PFSK-1 (cell line): ENCODE results near the gene ELAVL1.

ENCODE experiments used
- FOXP2 ChIP-seq: optimal IDR thresholded peaks from 2 replicates; pipeline ENCODE3; 2011; ENCODE audit warnings: borderline replicate concordance, control low read depth, inconsistent platforms; ENCODE audit not compliant: insufficient read depth; ENCODE audit errors: extremely low read length, extremely low read depth
- POLR2AphosphoS5 ChIP-seq: IDR thresholded peaks from 2 replicates; pipeline ENCODE4 v1.6.1; 2012; ENCODE audit warnings: low read depth, mild to moderate bottlenecking, control low read depth, low read length, moderate library complexity
- SIN3A ChIP-seq: IDR thresholded peaks from 2 replicates; pipeline ENCODE4 v1.6.1; 2012; ENCODE audit warnings: mild to moderate bottlenecking, low read length, moderate library complexity, borderline replicate concordance; ENCODE audit not compliant: insufficient read depth
- TAF1 ChIP-seq: IDR thresholded peaks from 2 replicates; pipeline ENCODE4 v1.6.1; 2012; ENCODE audit warnings: low read length, control low read depth, borderline replicate concordance; ENCODE audit not compliant: insufficient read depth
- TF ChIP-seq, protein P1 (sequence below), 2 experiments: IDR thresholded peaks; 2 replicates each; pipeline versions ENCODE4 v1.6.1 to v1.8.0; 2011 to 2012; ENCODE audit warnings: low read depth in 2 of 2, low read length in 2 of 2, control low read depth in 1 of 2, inconsistent platforms in 1 of 2, mild to moderate bottlenecking in 1 of 2, moderate library complexity in 1 of 2; ENCODE audit not compliant: insufficient read depth in 1 of 2

Gene ELAVL1

DNA sequence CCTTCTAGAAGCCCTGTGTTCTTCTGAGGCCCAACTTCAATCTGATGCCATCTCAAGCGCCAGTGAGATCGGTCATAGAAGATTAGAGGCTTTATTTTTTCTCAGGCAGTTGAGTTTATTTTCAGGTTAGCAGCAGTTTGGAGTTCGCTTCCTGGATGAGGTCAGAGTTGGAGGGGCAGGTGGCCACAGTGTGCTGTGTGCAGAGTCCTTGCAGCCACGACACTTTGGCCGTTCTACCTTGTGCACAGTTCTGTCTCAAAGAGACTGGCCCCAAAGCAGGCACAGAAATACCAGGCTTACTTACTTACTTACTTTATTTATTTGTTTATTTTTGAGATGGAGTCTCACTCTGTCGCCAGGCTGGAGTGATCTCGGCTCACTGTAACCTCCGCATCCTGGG, 15.9 kb upstream of the ELAVL1 start:
- no peak for TF ChIP-seq SIN3A
- TF ChIP-seq, protein P1, sequence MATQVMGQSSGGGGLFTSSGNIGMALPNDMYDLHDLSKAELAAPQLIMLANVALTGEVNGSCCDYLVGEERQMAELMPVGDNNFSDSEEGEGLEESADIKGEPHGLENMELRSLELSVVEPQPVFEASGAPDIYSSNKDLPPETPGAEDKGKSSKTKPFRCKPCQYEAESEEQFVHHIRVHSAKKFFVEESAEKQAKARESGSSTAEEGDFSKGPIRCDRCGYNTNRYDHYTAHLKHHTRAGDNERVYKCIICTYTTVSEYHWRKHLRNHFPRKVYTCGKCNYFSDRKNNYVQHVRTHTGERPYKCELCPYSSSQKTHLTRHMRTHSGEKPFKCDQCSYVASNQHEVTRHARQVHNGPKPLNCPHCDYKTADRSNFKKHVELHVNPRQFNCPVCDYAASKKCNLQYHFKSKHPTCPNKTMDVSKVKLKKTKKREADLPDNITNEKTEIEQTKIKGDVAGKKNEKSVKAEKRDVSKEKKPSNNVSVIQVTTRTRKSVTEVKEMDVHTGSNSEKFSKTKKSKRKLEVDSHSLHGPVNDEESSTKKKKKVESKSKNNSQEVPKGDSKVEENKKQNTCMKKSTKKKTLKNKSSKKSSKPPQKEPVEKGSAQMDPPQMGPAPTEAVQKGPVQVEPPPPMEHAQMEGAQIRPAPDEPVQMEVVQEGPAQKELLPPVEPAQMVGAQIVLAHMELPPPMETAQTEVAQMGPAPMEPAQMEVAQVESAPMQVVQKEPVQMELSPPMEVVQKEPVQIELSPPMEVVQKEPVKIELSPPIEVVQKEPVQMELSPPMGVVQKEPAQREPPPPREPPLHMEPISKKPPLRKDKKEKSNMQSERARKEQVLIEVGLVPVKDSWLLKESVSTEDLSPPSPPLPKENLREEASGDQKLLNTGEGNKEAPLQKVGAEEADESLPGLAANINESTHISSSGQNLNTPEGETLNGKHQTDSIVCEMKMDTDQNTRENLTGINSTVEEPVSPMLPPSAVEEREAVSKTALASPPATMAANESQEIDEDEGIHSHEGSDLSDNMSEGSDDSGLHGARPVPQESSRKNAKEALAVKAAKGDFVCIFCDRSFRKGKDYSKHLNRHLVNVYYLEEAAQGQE (IDR thresholded peaks at IDR 0.05; ENCODE audit: insufficient read depth in 1 of 2, low read depth in 2 of 2, low read length in 2 of 2), result no peak
- TF ChIP-seq FOXP2, result no peak

DNA sequence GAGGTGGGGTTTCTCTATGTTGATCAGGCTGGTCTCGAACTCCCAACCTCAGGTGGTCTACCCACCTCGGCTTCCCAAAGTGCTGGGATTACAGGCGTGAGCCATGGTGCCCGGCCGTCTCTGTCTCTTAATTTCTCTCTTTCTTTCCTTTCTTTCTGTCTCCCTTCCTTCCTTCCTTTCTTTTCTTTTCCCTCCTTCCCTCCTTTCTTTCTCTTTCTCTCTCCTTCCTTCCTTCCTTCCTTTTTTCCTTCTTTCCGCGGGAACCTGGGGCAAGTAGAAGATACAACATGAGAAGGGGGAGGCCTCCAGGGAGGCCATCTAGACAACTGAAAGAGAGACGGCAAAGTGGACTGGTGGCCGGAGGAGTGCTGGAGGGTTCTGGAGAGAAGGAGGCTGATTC, 15.2 kb upstream of the ELAVL1 start:
- no peak for TF ChIP-seq TAF1
- TF ChIP-seq POLR2AphosphoS5, result no peak
- no peak for TF ChIP-seq SIN3A
- TF ChIP-seq FOXP2, result no peak
- TF ChIP-seq, protein P1 (IDR thresholded peaks at IDR 0.05; ENCODE audit: insufficient read depth in 1 of 2, low read depth in 2 of 2, low read length in 2 of 2), result no peak

DNA sequence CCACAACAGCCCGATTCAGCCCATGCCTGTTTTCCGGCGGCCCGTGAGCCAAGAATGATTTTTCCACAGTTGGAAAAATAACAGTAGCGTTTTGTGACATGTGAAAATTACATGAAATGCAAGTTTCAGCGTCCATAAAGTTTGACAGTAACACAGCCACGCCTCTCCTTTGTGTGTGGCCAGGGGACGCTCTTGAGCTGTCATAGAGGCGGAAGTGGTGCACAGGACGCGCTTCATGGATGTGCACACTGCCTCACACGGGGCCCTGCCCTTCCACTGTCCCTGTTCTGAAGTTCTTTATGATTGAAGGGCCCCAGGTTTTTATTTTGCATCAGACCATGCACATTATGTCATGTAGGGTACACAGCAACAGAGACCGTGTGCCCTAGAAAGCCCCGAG, 12.4 kb upstream of the ELAVL1 start:
- TF ChIP-seq TAF1, result no peak
- TF ChIP-seq, protein P1 (IDR thresholded peaks at IDR 0.05; ENCODE audit: insufficient read depth in 1 of 2, low read depth in 2 of 2, low read length in 2 of 2), result no peak
- TF ChIP-seq FOXP2, result peak; percentile 44
- no peak for TF ChIP-seq POLR2AphosphoS5
- TF ChIP-seq SIN3A, result no peak

DNA sequence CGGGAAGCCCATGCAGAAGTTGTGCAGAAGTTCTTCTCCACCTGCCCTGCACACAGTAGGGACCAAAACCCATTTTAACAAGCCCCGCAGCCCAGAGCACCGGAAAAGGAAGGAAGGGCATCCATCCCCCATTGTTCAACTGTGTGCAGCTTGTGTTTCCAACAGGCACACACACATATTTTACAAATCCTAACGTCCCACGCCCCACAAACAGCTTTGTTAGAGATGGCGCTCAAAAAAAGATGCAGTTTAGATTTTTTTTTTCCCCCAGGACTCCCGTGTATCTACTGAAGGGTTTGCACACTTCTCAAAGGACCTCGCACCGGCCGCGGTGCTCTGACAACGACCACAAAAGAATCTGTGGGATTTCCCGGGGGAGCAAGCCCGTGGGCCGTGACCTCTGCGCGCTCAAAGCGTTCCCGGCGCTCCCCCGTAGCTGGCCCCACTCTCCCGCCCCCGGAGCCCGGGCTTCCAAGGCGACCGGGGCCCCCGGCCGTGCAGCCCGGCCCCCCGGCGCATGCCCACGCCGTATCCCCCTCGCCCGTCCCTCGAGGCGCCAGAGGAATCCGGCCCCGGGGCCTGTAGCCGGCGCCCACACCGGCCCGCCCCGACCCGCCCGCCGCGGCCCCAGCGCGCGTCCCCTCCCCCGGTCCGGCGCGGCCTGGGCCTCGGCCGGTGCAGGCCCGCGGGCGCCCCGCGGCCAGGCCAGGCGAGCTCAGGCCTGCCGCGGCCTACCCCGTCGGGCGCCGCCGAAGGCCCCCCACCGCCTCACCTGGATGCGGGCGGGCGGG, 523 bp downstream of the ELAVL1 start:
- TF ChIP-seq TAF1 (no peak), POLR2AphosphoS5 (no peak), FOXP2 (no peak), SIN3A (no peak)
- TF ChIP-seq, protein P1 (IDR thresholded peaks at IDR 0.05; ENCODE audit: insufficient read depth in 1 of 2, low read depth in 2 of 2, low read length in 2 of 2), result no peak
